HL-60 (cell line): Measurements from ENCODE around the gene ITIH4.

Source experiments
- GABPA ChIP-seq: IDR thresholded peaks from 2 replicates; pipeline ENCODE4 v1.6.1; 2012; ENCODE audit warnings: low read depth
- POLR2AphosphoS5 ChIP-seq: IDR thresholded peaks from 2 replicates; pipeline ENCODE4 v1.6.1; 2012; ENCODE audit warnings: low read depth
- REST ChIP-seq: IDR thresholded peaks from 2 replicates; pipeline ENCODE4 v1.6.1; 2012; ENCODE audit warnings: low read depth; ENCODE audit not compliant: insufficient replicate concordance
- TF ChIP-seq, protein P1 (sequence below): IDR thresholded peaks from one replicate; pipeline ENCODE4 v1.5.1; 2011; ENCODE audit warnings: low read length, control low read depth, inconsistent platforms; ENCODE audit not compliant: insufficient read depth

DNA sequence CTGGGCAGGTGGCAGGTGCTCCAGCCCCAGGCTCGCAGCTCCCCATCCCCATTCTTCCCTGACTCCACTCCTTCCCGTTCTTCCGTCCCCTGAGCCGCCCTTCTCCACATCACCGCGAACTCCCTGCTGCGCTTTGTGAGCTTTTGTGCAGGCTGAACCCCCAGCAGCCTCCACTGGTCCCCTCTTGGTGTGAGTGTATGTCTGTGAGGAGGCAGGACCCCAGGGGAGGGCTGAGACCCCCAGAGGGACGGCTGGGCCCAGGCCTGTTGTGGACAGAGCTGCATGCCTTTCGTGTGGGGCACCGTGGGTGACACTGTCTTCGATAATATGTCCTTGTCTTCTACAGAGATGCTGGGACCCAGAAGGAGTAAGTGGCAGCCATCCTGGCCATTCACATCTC, 43.2 kb downstream of the ITIH4 start:
- TF ChIP-seq REST (no peak), POLR2AphosphoS5 (no peak), GABPA (no peak)
- TF ChIP-seq, protein P1, sequence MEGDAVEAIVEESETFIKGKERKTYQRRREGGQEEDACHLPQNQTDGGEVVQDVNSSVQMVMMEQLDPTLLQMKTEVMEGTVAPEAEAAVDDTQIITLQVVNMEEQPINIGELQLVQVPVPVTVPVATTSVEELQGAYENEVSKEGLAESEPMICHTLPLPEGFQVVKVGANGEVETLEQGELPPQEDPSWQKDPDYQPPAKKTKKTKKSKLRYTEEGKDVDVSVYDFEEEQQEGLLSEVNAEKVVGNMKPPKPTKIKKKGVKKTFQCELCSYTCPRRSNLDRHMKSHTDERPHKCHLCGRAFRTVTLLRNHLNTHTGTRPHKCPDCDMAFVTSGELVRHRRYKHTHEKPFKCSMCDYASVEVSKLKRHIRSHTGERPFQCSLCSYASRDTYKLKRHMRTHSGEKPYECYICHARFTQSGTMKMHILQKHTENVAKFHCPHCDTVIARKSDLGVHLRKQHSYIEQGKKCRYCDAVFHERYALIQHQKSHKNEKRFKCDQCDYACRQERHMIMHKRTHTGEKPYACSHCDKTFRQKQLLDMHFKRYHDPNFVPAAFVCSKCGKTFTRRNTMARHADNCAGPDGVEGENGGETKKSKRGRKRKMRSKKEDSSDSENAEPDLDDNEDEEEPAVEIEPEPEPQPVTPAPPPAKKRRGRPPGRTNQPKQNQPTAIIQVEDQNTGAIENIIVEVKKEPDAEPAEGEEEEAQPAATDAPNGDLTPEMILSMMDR = no peak
